ENCODE data around the gene TSC22D2.

- TF ChIP-seq POLR2A (IDR thresholded peaks at IDR 0.05): no peak
- TF ChIP-seq CTCF (IDR thresholded peaks at IDR 0.05): no peak
Measured at GRCh38 chr3:150411976-150412375, 3.9 kb downstream of the TSC22D2 start.

All from thyroid gland (tissue), 4 donors.